ENCODE data around the gene LST1.

DNA sequence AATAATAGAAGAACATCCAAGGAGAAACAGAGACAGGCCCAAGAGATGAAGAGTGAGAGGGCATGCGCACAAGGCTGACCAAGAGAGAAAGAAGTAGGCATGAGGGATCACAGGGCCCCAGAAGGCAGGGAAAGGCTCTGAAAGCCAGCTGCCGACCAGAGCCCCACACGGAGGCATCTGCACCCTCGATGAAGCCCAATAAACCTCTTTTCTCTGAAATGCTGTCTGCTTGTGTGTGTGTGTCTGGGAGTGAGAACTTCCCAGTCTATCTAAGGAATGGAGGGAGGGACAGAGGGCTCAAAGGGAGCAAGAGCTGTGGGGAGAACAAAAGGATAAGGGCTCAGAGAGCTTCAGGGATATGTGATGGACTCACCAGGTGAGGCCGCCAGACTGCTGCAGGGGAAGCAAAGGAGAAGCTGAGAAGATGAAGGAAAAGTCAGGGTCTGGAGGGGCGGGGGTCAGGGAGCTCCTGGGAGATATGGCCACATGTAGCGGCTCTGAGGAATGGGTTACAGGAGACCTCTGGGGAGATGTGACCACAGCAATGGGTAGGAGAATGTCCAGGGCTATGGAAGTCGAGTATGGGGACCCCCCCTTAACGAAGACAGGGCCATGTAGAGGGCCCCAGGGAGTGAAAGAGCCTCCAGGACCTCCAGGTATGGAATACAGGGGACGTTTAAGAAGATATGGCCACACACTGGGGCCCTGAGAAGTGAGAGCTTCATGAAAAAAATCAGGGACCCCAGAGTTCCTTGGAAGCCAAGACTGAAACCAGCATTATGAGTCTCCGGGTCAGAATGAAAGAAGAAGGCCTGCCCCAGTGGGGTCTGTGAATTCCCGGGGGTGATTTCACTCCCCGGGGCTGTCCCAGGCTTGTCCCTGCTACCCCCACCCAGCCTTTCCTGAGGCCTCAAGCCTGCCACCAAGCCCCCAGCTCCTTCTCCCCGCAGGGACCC is 11.7 kb upstream of the LST1 start:
- TF ChIP-seq, protein P1, sequence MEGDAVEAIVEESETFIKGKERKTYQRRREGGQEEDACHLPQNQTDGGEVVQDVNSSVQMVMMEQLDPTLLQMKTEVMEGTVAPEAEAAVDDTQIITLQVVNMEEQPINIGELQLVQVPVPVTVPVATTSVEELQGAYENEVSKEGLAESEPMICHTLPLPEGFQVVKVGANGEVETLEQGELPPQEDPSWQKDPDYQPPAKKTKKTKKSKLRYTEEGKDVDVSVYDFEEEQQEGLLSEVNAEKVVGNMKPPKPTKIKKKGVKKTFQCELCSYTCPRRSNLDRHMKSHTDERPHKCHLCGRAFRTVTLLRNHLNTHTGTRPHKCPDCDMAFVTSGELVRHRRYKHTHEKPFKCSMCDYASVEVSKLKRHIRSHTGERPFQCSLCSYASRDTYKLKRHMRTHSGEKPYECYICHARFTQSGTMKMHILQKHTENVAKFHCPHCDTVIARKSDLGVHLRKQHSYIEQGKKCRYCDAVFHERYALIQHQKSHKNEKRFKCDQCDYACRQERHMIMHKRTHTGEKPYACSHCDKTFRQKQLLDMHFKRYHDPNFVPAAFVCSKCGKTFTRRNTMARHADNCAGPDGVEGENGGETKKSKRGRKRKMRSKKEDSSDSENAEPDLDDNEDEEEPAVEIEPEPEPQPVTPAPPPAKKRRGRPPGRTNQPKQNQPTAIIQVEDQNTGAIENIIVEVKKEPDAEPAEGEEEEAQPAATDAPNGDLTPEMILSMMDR (conservative IDR thresholded peaks at IDR 0.05): no peak
- no peak for TF ChIP-seq EZH2 (IDR thresholded peaks at IDR 0.05; ENCODE audit: low read depth)

Measured in PC-9 (cell line).